Effector CD8-positive, alpha-beta T cell (primary cell): Measurements from ENCODE around the gene ESM1.
"Not testable (repeated sequence)": the region's sequence is repeated elsewhere in the genome, so short reads cannot be mapped to it uniquely, and the experiment has no call there.

Experiments
- DNase-seq: peaks from one replicate; lab custom pipeline; 2025; lab: John Stamatoyannopoulos, UW
- total RNA-seq, 4 experiments: gene quantifications; one replicate each; lab custom pipeline; 2026; lab: John Stamatoyannopoulos, UW

The ESM1 gene, protein sequence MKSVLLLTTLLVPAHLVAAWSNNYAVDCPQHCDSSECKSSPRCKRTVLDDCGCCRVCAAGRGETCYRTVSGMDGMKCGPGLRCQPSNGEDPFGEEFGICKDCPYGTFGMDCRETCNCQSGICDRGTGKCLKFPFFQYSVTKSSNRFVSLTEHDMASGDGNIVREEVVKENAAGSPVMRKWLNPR
- total RNA-seq = 0 to 1.6 (median 0.47) reads per million in 4 experiments

DNA sequence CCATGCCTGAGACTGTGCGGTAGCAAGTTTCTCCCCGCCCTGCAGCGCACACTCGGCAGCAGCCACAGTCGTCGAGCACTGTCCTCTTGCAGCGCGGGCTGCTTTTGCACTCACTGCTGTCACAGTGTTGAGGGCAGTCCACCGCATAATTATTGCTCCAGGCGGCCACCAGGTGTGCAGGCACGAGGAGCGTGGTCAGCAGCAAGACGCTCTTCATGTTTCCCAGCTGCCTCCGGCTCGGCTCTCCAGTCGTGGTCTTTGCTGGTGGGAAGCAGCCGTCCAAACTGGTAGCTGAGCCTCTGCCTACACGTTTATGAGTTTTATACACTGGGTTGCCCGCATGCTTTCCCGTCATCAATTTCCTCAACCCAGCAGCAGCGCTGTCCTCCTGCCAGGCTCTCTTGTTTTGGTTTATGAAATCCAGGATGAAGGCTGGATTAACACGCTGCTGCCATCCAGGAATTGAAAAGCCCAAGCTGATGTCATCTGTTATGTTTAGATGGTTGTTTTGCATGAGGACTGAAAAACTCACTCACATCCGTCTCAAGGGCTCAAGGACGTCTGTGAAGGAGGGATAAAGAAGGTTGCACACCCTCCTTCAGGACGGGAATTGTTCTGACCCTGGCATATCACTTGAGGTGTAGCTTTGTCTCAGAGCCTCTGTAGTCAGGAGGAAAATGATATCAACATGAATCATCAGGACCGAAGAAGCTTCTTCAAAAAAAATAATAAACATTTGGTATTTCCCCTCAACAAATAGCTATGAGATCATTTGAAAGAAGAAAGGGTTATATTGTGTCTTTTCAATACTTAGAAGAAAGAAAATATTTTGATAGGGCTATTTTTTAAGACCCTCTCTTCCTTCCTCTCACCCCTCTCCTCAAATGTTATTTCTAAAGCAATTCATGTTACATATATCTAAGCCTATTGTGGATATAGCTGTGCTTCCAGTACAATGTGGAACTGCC is at the start of gene ESM1:
TSS of gene ESM1 (minus strand) at position 293 of the 968 bp plus-strand sequence. CDS start at position 217, 76 bp downstream.
- DNase-seq = no peak

DNA sequence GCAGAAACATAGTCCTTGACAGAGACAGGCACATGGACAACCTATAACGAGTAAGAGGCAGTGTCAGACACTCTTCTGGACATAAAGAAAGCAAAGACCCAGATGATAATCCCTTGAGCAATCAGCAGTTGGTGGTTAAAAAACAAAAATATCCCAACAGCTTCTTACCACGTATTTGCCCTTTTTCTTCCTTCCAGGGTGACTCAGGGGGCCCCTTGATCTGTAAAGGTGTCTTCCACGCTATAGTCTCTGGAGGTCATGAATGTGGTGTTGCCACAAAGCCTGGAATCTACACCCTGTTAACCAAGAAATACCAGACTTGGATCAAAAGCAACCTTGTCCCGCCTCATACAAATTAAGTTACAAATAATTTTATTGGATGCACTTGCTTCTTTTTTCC is 48.2 kb upstream of the ESM1 start:
- DNase-seq = no peak

DNA sequence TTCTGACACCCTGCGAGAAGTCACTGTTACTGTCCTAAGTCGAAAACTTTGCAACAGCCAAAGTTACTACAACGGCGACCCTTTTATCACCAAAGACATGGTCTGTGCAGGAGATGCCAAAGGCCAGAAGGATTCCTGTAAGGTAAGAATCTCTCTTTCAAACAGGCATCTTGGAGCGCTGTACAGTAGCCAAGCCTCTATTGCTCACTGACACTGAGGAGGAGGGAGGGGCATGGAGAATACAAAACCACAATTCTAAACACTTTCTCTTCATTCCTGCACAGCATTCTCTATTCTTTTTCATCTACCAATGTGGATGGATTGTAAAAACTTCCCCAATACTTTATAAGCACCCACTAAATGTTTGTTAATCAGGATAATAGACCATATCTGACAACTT is 46.1 kb upstream of the ESM1 start:
- no peak for DNase-seq

DNA sequence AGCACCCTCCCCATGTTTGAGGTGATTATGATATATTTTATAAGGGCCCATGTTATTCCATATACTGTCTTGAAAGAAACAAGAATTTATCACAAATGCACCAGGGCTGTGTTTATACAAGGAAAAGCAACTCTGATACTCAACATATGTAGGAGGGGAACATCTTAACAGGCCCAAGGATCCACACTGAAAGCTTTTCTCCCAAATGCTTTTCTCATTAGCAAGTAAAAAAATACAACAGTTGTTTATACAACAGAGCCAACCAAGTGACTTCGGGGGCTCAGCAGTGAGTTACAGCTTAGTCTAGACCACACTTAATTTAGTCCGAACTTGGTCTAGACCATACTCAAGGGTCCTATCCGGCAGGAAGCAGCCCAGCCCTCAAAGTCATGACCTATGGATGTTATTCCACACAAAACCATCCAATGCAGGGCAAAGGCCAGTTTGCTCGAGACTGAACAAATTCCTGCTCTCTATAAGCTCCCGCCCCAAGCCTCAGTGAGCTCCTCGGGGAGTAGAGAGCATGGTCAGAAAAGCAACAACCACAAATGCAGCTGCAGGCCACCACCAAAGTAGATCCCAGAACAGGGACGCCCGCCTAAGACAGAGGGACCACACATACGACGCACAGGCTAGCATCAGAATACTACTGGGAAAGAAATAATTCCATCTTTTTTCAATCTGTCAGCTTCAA is 45.4 kb upstream of the ESM1 start:
- no peak for DNase-seq

DNA sequence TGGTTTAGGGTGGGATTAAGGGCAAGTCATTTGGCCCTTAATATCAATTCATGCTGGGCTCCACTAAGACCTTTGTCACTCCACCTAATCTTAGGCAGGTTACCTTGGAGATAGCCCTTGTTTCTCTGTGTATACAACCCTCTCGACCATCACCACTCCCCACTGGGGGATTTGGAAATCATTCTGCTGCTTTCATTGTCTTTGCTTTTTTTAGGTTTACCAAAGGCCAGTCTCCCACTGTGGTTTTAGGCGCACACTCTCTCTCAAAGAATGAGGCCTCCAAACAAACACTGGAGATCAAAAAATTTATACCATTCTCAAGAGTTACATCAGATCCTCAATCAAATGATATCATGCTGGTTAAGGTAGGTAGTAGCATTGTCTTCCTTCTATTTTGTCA is 44.8 kb upstream of the ESM1 start:
- no peak for DNase-seq

DNA sequence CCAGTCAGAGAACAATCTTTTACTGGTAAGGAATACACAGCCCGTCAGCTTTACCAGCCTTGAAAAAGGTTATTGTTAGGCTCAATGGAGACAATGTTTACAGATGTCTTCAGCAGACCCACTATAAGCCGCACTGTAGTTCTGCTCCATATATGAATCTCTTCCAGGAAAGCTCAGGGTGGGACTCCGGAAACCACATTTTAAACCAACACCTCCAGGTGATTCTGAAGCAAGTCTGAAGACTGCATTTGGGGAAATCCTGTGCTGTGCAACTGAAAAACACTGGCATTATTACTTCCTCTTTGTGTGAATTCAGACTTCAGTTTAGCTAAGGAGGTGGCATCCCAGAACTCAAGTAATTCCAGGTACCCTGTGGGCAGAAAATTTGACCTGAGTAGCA is 42.2 kb upstream of the ESM1 start:
- DNase-seq = no peak

DNA sequence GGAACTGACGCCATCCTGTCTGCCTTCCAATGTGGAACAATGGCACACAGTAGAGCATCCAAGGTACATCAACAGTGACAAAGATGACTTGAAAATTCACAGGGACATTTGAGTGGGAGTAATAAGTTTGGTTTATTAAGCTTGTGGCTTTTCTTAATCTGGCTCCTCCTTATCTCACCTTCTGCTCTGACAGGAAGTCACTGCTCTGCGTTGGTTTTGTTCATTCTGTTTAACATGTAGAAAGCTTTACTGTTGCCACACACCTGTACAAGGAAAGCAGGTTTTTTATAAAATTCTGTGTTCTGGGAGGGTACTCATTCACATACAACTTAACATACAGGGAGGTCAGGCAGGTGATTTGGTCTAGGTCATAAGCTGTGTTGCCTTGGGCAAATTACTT is 37.1 kb upstream of the ESM1 start:
- no peak for DNase-seq

DNA sequence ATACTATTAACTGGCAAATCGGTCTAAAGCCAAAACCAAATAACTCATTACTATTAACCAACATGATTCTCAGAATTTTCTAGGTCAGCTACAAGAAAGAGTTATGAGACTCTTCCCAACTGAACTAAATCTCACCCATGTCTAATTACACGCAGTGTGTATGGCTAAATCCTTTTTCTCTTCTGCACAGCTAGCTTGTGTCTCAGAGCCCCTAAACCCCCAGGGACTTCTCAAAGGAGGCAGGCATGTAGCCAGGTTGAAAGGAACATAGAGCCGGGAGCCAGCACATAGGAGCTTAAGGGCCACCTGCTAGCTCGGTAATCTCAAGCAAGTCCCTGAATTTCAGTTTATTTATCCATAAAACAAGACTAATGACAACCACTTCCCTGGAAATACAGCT is 36.4 kb upstream of the ESM1 start:
- no peak for DNase-seq

DNA sequence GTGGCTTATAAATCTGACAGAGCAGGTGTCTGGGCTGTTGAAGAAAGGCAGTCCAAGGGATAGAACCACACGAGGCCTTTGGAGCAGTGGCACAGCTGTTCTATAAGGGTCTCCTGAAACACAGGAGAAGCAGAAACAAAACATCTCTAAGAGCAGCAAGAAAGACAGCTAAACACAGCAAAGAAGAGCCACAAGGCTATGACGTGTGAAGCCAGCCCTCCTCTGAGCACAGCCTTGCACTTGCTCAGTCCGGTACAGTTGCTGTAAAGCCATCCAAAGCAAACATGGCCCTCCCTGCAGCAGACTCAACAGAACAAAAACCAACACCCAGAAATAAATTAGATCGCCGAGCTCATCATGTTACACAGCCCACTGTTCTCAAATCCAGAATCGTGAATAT is 36.0 kb upstream of the ESM1 start:
- DNase-seq = no peak

DNA sequence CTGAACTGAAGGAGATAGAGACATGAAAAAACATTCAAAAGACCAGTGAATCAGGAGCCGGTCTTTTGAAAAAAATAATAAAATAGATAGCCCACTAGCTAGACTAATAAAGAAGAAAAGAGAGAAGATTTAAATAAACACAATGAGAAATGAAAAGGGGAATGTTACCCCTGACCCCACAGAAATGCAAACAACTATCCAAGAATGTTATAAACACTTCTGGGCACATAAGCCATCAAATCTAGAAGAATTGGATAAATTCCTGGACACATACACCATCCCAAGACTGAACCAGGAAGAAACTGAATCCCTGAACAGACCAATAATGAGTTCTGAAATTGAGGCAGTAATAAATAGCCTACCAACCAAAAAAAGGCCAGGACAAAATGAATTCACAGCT is 24.8 kb upstream of the ESM1 start:
- DNase-seq = not testable (repeated sequence)

DNA sequence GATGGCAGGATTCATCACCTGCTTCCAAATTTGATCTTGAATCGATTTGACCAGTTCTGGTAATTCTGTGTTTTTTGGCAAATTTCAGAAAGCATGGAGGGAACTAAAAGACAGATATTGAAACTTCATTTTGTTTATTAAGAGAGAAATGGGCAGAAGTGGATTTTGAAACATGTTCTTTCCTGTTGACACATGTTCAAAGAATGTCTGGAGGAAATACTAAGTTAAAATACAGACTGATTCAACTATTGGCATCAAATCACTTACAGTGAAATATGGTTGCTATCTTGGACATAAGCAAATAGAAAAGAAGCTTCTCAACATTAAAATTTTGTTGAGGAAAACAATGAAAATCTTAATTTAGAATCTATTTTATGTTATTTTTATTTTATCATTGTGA is 19.3 kb upstream of the ESM1 start:
- no peak for DNase-seq

DNA sequence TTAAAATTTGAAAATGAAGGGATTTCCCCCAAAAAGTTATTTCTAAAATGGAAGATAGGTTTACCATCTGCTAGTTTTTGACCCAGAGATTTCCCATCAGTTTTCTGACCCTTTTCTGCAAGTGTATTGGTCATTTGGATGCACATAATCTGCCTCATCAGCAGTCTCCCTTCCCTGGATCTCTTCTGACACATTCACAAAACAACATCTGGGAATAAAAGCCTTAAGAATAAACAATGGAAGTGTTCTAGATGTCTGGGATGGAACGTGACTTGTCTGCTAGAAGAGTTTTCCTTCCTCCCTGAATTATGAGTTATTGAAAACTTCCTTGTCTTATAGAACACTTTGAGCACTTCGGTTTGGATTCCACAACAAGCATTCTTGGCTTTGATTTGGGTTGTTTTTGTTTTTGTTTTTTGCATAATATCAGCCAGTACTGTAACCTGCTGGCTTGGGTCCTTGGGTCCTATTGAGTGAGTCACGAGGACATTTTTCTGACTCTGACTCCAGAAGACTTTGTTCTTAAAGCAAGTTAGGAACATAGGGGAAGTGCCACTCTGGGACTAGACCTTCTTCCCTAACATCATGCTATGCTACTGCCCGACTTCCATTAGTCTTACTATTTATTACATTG is 18.2 kb upstream of the ESM1 start:
- DNase-seq = no peak

DNA sequence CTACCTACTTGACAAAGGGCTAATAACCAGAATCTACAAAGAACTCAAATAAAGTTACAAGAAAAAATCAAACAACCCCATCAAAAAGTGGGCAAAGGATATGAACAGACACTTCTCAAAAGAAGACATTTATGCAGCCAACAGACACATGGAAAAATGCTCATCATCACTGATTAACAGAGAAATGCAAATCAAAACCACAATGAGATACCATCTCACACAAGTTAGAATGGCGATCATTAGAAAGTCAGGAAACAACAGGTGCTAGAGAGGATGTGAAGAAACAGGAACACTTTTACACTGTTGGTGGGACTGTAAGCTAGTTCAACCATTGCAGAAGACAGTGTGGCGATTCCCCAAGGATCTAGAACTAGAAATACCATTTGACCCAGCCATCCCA is 16.8 kb upstream of the ESM1 start:
- DNase-seq = not testable (repeated sequence)

DNA sequence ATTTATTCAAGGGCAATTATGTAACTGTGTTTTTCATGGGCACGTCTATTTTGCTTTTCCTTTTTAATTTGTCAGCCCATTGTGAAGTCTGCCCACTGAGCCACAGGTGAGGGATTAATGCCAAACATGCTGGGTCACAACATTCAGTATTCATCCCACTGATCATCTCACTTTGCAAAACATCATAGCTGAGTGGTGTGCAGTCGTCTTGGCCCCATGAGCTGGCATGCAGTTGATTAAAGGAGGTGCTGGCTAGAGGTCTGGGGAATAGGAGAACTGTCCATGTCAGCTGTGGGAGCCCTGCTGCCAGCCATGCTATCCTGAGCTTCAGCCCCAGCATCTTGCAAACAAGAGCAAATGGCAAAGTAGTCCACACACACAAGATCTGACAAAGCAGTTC is 11.7 kb upstream of the ESM1 start:
- no peak for DNase-seq

DNA sequence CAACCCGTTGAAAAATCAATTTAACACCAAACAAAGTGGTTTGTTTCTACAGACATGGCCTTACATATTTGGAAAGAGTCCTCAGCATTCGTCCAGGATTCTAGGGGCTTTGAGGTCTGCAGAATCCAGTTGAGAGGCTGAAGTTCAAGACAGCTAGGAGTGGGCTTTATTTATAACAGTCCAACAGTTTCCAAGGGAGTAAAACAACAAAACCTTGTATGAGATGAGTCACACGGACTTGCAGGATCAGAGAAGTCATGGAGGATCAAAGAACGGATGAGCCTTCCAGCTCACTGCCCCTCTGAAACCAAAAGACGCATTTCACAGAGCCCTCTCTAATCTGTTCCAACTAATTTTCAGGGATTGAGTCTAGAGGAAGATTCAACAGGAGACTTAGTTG is 11.1 kb upstream of the ESM1 start:
- no peak for DNase-seq

DNA sequence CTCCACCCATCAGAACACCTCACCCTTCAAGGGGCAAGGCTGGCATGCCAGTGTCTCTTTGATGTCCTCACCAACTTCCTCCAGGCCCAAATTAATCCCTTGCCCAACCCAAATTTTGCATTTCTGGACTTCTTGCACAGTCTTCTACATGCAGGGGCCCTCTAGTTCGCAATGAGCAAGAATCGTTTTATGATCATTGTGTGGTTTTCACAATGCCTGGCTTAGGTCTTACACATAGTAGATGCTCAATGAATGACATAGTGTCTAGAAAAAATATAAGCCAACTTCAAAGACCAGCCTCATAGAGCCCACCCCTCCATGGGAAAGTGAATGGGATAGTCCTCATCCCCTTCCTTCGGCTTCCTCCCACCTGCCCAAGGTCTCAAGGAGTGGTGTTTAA is 9.8 kb upstream of the ESM1 start:
- no peak for DNase-seq

DNA sequence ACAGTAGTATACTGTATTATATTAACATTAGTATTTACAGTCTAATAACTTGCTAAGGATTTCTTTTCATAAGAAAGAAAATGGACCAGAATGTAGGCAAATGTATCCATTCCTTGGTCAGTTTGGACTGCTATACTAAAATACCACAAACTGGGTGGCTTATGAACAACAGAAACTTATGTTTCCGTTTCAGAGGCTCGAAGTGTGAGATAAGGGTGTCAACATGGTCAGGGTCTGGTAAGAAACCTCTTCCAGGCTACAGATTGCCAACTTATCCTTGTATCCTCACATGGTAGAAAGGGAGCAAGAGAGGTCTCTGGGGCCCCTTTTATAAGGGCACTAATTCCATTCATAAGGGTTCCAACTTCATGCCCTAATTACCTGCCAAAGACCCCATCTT is 9.2 kb upstream of the ESM1 start:
- no peak for DNase-seq

DNA sequence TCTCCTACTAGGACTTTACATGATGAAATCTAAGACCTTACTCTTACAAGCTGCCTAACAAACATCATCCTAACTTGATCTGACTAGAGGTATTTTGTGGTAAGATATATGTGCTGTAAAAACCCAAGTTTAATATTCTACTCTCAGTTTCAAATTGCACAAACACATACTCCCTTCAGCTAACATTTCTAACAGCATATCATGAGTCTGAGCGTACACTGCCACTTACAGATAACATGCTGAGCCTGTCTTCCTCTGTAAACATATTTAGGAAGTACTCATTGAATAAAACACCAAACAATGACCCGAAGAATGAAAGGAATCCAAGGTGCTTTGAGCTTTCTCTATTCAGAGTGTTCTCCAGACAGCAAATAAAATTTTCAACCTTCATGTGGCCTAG is 7.9 kb upstream of the ESM1 start:
- DNase-seq = no peak

DNA sequence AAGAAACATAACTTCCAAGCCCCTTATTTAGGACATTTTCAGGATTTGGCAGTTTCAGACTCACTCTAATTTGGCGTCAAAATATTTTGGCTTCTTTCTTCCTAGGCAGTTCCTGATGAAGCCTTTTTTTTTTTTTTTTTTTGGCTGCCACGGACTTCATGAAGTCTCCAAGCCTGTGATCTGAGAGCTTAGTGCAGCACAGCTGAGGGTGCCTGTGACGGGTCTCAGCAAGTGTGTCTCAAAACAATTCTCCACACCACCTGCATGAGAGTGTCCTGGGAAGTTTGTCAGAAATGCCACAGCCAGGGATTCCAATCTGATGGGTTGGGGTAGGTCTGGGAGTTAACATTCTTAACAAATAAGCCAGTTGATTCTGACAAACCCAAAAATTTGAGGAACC is 6.0 kb upstream of the ESM1 start:
- no peak for DNase-seq

DNA sequence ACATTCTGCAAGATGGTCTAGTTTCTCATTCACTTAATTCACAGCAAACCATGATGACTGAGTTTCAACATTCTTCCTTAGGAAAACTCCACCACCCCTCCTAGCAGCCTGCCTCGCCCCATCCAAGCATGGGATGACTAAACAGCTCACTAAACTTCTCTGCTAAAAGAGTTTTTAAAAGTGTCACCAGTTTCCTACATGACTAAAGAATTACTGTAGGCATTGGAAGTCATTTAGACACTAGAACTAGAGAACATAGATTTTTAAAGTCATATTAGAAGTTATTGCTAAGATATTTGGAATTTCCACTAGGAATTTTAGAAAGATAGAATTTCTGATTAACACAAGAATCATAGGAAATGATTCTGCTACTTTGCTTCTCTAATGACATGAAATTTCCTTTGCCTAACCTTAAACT is 5.5 kb upstream of the ESM1 start:
- DNase-seq = no peak

DNA sequence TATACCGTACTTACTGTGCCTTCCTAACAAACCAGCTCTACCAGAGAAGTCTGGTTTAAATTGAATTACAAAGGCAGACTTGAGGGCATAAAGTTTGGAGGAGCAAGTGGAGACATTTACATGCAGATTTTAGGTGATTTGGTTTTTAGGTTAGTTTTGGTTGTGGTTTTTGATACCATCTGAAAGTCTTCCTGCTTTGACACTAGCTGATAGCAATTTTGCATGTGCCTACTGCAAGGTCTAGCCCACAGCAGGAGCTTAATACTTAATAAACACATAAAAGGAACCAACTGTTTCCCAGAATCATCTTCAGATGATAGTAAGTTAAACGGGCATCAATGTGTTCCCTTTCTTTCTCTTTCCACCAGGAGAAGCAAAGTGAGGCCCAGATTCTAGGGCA is 3.4 kb upstream of the ESM1 start:
- DNase-seq = no peak

DNA sequence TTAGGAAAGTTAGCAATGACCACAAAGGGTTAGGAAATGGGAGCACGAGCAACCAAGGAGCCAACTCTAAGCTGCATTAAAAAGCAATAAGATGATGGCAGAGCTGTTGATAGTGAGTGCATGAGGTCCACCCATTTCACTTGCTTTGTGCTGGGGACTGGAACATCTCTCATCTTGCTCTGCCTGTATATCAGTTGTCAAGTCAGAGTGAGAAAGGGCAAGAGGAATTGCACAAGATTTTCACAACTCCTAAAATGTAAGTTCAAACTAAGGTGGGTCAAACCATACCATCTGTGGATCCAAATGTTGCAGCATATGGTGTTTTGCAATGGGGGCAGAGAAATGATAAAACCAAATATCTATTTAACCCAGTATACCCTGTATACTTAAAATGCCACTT is 2.8 kb upstream of the ESM1 start:
- DNase-seq = no peak
